ENCODE measurements around the gene ANKRD11.

GRCh38 chr16:89312194-89312593 lies 178.2 kb downstream of the ANKRD11 start:
- TF ChIP-seq CTCF (IDR thresholded peaks at IDR 0.05) (no peak), POLR2A (IDR thresholded peaks at IDR 0.05) (no peak), EP300 (IDR thresholded peaks at IDR 0.05) (no peak)
